ENCODE measurements around the gene EZH1.

The EZH1 gene

DNA sequence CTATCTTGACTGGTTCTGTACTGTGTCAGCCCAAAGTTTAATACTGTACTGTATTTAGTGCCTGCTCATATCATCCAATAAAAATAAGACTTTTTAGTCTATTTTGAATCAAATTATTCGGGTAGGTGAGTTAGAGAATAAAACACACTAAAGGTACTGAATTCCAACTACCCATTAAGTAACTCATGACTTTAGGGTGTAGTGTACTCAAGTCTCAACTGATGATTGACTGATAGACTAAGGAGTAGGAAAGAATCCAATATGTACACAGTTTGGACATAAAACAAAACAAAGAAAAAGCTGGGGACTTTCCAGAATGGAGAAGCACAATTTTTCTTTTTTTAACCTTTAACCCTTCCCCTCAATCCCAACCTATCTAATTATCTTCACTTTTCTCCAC is 4.1 kb downstream of the EZH1 start:
- TF ChIP-seq, protein P1, sequence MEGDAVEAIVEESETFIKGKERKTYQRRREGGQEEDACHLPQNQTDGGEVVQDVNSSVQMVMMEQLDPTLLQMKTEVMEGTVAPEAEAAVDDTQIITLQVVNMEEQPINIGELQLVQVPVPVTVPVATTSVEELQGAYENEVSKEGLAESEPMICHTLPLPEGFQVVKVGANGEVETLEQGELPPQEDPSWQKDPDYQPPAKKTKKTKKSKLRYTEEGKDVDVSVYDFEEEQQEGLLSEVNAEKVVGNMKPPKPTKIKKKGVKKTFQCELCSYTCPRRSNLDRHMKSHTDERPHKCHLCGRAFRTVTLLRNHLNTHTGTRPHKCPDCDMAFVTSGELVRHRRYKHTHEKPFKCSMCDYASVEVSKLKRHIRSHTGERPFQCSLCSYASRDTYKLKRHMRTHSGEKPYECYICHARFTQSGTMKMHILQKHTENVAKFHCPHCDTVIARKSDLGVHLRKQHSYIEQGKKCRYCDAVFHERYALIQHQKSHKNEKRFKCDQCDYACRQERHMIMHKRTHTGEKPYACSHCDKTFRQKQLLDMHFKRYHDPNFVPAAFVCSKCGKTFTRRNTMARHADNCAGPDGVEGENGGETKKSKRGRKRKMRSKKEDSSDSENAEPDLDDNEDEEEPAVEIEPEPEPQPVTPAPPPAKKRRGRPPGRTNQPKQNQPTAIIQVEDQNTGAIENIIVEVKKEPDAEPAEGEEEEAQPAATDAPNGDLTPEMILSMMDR (conservative IDR thresholded peaks at IDR 0.05; ENCODE audit: low read length), result no peak
- no peak overlapping the region for H3K4me3 ChIP-seq (ENCODE audit: low read length)
- no peak for DNase-seq (ENCODE audit: low read depth)

DNA sequence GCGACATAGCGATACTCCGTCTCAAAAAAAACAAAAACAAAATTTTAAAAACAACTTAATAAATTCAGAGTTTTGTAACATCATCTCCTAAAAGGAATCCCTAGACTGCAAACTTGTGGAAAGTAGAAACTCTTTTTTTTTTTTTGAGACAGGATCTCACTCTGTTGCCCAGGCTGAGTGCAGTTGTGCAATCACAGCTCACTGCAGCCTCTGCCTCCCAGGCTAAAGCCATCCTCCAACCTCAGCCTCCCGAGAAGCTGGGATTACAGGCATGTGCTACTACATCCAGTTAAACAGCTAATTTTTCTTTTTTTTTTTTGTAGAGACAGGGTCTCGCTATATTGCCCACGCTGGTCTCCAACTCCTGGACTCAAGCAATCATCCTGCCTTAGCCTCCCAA is 19.7 kb downstream of the EZH1 start:
- TF ChIP-seq, protein P1 (conservative IDR thresholded peaks at IDR 0.05; ENCODE audit: low read length), result no peak
- no peak overlapping the region for H3K4me3 ChIP-seq (ENCODE audit: low read length)
- DNase-seq (ENCODE audit: low read depth), result no peak

DNA sequence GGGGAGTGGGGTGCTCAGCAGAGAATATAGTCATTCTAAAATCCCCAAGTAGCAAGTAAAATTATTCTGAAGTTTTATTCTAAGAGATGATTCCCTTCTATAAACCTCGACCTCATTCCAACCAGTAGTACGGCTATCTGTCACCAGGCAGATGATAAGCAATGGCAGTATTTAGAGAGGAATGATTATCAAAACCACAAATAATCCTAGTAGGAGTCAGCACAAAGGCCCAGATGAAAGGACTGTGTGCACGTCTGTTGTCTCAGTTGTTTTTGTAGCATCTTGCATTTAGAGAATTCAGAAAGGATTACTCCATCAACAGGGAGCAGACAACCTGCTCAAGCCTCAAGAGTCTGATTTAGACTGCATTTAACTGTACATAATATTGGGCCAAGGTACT is 21.2 kb downstream of the EZH1 start:
- no peak for DNase-seq (ENCODE audit: low read depth)
- TF ChIP-seq, protein P1 (conservative IDR thresholded peaks at IDR 0.05; ENCODE audit: low read length), result no peak
- H3K4me3 ChIP-seq (ENCODE audit: low read length), result no peak overlapping the region

DNA sequence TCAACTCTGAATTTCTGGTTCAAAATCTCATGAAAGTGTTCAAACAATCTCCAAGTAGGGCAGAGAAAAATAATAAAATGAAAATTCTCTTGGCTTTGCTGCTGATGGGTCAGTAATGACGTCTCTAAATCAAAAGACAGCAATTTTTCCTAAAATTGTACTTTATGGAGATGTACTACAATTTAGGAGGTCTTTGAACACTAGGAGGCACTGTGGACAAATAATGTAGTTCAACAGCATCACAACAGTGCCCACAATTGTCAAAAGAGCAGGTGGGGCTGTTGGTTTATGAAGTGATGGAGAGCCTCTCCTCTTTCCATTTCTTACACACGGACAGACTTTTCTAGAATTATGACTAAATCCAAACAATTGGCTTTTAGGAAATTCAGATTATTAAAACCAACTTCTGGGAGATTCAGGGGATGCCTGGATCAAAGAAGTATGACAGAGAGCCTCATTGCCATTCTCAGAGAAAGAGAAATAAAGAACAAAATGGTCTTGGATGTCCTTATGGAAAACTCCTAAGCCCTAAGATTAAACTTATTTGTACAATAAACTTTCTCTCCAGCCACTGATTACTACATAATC is 23.8 kb downstream of the EZH1 start:
- no peak overlapping the region for H3K4me3 ChIP-seq (ENCODE audit: low read length)
- DNase-seq (ENCODE audit: low read depth), result peak; percentile 63
- TF ChIP-seq, protein P1 (conservative IDR thresholded peaks at IDR 0.05; ENCODE audit: low read length), result peak; percentile 71

DNA sequence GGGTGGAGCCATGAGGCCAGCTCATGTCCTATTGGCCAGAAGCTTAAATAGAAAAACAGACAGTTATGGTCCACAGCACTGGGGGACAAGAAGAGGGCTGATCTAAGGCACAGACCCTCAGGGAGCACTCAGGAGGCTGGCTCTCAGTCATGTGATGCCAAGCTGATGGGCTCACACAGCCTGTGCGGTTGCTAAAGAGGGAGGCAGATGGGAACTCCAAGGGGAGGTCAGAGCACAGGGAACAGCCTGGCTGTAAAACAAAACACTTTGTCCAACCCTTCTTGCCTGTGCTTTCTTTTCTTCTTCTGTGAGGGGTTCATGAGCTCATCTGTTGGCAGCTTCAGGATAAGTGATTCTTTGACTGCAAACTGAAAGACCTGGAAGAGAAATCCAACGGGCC is 35.3 kb downstream of the EZH1 start:
- no peak overlapping the region for H3K4me3 ChIP-seq (ENCODE audit: low read length)
- TF ChIP-seq, protein P1 (conservative IDR thresholded peaks at IDR 0.05; ENCODE audit: low read length), result no peak
- no peak for DNase-seq (ENCODE audit: low read depth)

DNA sequence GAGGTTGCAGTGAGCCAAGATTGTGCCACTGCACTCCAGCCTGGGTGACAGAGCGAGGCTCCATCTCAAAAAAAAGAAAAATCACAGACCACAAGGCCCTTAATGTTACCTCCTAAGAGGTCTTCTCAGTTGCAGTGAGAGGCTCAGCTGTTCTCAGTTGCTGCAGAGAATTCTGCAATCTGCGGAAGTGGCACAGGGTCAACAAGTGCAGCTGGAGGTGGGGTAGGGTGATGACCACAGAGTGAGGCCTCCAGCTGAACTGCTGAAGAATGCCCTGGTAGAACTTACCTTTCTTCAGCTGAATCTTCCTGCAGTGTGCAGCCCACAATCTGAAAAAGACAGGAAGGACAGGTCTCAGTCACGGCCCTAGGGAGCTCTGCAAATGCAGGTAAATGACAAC is 36.3 kb downstream of the EZH1 start:
- TF ChIP-seq, protein P1 (conservative IDR thresholded peaks at IDR 0.05; ENCODE audit: low read length), result no peak
- no peak overlapping the region for H3K4me3 ChIP-seq (ENCODE audit: low read length)
- DNase-seq (ENCODE audit: low read depth), result no peak

DNA sequence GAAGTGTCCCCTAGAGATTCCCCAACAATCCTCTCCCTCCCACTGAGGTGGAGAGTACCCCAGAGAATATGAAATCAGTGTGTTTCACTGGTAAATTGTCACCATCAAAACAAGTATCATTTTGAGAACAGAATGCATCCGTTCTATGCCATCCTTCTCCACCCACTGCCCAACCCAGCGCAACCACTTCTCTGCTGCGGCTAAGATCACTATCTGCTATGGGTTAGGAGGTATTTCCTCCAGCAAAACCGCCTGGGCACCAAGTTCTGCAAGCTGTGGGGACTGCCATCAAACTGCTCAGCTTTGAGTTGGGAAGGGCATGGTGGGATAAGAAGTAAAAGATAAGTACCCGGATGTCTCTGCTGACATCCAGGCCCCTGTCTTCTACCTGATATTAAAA is 38.1 kb downstream of the EZH1 start:
- no peak for DNase-seq (ENCODE audit: low read depth)
- H3K4me3 ChIP-seq (ENCODE audit: low read length), result no peak overlapping the region
- TF ChIP-seq, protein P1 (conservative IDR thresholded peaks at IDR 0.05; ENCODE audit: low read length), result no peak

Data from AG10803 (cell line).